HG03196 (cell line): ENCODE measurements around the gene NLGN3.

Experiments used
- ATAC-seq: cut with Tn5 transposase; IDR thresholded peaks from one replicate; pipeline ENCODE4 v1.9.1; 2021; ENCODE audit not compliant: unreplicated experiment

Gene NLGN3

DNA sequence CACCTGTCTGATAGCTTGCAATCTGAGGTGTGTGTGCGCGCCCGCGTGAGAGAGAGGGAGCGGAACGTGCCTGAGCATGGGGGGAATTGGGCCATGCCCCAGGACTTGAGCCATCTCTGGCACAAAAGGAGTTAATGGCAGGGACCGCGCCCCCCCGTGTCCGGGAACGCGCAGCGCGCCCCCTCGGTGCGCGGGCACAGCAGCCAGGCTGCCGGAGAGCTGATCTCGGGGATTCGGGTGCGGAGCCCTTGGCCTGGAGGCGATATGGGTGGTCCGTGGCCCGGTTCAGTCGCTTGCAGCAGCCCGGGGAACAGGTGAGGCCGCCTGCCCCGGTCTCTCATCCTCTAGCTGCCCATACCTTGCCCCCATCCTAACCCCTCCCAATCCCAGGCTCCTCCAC lies at the start of gene NLGN3:
NLGN3 (plus strand) TSS at position 191 of the 400 bp plus-strand sequence. CDS start 2,909 bp downstream, outside the sequence.
- no peak for ATAC-seq

DNA sequence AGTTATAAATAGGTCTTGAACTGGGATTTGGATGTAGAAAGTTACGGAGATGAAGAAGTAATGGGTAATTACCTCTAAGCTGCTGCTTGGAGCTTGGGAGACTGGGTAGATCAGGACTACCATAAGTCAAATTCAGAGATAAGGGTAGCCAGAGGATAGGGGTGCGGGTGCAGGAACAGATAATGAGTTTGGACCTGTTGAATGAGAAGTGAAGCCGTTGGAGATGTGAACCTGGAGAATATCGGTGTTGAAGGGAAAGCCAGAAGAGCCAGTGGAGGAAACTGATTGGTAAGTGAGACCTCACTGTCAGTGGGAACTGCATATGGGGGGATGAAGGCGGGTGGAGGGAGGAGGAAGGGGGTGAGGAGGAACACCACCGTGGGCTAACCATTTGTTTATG lies 49.6 kb upstream of the NLGN3 start:
- no peak for ATAC-seq

DNA sequence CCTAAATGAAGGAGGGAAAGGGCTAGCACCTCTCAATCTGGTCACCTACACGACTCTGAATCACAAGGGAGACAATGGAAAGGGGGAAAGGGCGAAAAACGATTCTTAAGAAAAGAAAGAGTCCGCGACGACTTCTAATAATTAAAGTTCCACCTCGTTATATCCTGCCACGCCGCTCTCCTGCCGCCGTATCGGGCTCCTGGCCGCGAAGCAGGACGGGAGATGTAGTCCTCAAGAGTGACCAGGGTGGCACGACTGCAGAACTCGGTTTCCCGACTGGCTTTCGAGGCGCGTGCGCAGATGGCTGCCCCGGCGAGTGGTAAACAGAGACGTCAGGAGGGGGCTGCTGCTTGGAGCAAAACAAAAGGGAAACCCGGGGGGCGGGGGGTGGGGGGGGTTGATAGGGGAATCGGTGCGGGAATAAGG lies 49.1 kb upstream of the NLGN3 start, which contains the start of gene FOXO4:
FOXO4 (plus strand) TSS at position 297 of the 426 bp plus-strand sequence. CDS start 678 bp downstream, outside the sequence.
- peak; percentile 86 for ATAC-seq

DNA sequence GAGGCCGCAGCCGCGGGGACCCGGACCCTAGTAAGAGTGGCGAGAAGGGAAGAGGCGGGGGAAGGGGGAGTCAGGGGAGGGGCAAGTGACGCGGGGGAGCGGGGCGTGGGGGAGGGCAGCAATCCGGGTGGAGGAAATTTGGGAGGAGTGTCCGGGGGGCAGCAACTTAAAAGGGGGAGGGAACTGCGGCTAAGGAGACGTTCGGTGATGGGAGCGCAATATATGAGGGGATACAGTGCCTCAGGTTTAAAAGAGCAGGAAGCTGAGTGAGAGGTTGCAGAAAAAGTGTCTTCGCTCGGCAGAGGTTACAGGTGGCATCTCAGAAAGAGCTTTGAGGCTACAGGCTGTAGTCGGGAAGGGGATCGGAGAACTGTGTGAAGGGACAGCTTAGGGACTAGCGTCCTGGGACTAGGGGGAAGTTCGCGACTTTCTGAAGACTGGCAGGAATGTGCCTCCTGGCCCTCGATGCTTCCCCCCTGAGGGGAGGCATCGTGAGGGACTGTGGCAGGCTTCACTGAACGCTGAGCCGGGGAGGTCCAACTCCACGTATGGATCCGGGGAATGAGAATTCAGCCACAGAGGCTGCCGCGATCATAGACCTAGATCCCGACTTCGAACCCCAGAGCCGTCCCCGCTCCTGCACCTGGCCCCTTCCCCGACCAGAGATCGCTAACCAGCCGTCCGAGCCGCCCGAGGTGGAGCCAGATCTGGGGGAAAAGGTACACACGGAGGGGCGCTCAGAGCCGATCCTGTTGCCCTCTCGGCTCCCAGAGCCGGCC lies 48.5 kb upstream of the NLGN3 start:
- ATAC-seq = peak; percentile 22

DNA sequence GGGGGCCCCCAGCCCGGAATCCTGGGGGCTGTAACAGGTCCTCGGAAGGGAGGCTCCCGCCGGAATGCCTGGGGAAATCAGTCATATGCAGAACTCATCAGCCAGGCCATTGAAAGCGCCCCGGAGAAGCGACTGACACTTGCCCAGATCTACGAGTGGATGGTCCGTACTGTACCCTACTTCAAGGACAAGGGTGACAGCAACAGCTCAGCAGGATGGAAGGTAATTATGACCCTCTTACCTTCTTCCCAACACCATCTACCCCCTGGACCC lies 47.9 kb upstream of the NLGN3 start:
- ATAC-seq = no peak

DNA sequence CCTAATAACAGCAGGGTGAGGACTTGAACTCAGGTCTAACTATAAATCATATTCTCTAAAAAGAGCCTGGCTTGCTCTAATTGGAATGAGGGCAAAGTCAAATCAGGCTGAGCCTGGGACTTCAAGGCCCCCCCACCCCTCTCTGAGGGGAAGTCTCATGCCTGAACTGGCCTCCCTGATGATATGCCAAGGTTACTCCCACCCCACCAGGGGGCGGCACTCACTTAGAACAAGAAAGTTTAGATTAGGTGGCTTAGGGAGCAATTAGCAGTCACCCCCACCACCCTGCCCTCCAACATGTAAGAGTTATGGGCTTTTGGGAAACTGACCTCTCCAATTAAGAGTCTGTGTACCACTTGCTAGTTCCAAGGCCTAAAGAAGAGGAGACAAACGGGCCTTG lies 46.3 kb upstream of the NLGN3 start:
- ATAC-seq = no peak

DNA sequence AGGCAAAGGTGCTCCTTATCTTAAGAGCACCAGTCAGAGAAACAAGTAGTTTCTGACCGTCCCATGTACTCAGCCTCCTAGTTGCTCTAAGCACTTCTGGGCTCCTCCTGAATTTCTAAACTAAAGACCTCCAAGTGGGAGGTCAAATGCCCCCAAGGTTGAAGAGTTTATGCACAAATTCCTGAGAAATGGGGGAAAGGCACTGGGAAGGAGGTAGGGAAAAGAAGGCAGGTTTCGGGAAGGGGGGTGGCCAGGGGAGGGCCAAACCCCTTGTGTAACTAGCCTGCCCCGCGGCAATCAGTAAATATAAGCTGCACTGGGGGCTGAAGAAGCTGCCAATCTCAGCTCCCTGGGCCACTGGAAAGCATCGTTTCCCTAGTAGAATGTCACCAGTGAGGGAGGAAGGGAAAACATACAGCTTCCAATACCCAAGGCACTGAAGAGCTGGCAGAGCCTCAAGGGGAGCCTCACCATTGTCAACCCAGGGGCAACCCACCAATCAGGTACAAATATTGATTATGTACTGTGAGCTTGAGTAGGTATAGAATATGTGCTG lies 45.6 kb upstream of the NLGN3 start:
- no peak for ATAC-seq

DNA sequence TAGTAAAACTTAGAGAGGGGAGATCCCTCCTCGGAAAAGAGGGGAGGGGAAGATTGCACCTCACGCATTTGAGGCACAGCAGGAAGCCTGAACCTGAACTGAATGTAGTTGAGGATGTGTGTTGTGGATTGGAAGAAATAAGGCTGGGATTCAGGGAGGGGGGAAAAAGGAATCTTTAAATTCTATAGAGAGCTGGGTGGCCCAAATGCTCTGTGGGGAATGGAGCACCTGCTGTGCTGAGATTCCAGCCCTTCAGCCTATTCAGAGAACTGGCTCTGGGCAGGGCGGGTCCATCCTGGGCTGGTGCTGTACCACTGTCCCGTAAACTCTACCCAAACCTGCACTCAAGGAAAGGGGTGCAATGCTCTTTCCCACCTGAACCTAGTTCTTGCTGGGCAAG lies 44.9 kb upstream of the NLGN3 start:
- ATAC-seq = no peak

DNA sequence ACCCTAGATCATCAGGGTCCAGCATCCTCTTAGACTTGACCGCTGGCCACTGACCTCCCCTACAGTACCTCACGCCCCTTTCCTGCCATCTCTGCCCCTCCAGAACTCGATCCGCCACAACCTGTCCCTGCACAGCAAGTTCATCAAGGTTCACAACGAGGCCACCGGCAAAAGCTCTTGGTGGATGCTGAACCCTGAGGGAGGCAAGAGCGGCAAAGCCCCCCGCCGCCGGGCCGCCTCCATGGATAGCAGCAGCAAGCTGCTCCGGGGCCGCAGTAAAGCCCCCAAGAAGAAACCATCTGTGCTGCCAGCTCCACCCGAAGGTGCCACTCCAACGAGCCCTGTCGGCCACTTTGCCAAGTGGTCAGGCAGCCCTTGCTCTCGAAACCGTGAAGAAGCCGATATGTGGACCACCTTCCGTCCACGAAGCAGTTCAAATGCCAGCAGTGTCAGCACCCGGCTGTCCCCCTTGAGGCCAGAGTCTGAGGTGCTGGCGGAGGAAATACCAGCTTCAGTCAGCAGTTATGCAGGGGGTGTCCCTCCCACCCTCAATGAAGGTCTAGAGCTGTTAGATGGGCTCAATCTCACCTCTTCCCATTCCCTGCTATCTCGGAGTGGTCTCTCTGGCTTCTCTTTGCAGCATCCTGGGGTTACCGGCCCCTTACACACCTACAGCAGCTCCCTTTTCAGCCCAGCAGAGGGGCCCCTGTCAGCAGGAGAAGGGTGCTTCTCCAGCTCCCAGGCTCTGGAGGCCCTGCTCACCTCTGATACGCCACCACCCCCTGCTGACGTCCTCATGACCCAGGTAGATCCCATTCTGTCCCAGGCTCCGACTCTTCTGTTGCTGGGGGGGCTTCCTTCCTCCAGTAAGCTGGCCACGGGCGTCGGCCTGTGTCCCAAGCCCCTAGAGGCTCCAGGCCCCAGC lies 43.8 kb upstream of the NLGN3 start:
- ATAC-seq = no peak

DNA sequence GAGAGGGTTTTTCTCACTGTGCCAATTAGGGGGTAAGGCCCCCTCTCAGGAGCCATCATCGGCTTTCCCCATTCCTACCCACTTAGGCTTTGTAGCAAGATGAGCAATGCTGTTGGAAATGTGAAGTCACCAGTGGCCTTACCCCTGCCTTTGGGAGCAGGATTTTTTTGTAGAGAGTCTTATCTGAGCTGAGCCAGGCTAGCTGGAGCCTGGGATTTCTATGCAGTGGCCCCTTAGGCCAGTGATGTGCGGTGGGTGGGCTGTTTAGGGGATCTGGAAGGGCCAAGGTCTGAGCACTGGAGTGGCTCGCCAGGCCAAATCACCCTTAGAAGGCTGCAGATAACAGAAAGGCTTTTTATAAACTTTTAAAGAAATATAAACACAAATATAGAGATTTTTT lies 42.3 kb upstream of the NLGN3 start:
- no peak for ATAC-seq

DNA sequence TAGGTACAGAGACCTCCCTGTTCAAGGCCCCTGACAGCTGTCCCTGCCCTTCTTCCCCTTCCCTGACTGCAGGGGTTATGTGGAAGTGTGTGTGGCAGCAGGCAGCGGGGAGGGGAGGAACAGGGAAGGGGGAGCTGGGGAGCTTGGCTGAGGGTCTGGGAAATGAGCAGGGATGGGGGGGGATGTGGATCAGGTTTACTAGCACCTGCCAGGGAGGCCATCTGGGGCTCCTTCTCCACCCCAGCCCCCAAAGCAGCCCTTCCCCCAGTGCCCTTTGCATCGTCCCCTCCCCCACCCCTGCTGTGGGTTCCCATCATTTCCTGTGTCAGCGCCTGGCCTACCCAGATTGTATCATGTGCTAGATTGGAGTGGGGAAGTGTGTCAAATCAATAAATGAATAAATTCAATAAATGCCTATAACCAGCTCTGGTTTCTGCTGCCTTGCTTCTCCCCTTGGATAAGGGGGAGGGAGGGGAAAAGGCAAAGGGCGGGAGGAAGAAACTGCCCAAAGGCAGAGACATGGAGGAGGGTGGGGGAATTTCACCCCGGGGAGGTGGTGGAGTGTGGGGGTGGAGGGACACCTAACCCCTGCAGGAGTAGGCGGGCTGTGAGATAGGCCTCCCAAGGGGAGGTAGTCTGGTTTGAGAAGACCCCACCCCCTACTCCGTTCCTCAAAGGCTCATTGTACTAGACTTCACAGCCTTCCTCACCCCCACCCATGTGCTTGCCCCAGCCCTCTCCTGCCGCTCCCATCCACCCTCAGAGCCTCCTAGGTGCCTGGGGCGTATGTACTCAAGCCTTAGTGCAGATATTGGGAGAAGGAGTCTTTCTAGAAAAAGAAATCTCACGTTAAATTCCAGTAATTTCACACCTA lies 41.3 kb upstream of the NLGN3 start:
- no peak for ATAC-seq

DNA sequence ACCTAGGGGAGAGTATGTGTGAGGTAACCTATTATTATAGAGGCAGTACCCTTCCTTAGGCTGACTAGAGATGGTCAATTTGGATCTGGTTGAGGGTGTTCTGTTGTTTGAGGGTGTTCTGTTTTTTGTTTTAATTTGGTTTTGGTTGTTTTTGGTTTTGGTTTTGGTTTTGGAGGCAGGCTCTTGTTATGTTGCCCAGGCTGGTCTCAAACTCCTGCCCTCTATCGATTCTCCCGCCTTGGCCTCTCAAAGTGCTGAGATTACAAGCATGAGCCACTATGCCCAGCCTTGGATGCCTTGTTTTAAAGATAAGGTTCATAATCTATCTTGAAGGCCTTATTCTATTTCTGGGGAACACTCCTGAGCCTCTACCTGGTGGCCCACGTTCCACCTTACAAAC lies 39.0 kb upstream of the NLGN3 start:
- no peak for ATAC-seq

DNA sequence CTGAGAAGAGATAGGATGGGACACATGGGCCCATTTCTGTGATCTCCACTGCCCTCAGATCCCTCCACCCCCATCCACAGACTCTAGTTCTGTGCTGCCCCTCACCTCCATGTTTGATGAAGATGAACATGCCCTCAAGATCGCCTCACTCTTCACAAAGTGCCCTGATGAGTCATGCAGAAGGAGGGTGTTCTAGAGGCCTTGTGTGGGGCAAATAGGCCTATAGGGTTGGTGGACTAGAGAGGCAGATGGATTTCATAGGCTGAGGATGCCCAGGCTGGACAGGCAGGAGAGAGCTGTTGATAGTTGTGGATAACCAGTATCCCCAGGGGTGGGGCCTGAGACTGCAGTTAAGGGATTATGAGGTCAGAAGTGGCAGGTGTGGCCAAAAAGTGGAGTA lies 38.2 kb upstream of the NLGN3 start, which contains the start of gene CXorf65:
CXorf65 (minus strand) TSS at position 314 of the 400 bp plus-strand sequence; CDS start at position 130, 184 bp downstream.
- no peak for ATAC-seq

DNA sequence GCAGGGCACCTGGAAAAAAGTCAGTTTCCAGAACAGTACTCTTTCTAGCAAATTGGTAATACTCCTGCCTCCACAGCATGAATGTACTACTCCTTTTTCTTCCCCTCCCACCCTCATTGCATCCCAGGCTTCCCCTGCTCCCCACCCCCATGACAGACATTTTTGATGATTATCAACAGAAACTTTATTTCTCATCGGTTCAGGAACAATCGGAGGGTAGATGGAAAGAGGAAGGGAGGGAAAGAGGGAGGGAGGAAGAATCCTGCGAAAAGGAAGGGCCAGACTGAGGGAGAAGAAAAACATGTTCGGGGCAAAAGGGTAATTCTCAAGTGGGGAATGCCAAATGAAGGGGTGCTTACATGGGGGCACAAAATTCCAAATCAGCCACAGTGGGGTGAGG lies 37.4 kb upstream of the NLGN3 start:
- no peak for ATAC-seq

DNA sequence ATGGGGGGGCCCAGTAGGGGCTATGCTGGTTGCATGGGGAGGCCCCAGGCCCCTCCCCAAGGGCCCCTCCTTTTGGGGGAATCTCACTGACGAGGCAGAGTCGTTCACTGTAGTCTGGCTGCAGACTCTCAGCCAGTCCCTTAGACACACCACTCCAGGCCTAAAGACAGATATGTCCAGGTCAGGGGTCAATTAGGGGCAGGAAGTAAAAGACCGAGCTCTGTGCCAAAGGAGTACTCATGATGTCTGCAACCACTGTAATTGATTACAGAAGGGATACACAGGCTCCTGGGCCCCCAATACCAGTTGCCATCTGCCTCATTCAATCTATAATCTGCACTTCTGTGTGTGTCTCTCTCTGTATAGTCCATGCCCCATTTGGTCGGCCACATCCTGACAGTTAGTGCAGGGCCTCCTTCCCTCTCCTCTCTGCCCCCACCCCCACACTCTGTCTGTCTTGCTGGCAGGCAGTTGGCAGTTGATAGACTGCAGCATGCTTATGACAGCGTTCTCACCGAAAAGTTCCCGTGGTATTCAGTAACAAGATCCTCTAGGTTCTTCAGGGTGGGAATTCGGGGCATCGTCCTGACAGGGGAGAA lies 36.8 kb upstream of the NLGN3 start:
- no peak for ATAC-seq

DNA sequence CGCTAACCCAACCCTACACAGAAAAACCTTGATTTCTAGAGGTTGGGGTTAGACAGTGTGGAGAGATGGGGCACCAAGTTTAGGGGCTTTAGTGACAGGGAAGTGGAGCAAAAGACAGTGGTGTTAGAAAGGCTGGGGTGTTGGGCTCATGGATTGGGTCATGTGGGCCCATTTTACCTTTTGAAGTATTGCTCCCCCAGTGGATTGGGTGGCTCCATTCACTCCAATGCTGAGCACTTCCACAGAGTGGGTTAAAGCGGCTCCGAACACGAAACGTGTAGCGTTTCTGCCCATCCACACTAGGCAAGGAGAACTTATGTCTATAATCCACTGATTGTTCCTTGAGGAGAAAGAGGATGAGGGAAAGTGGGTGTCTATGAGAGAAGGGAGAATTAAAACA lies 35.6 kb upstream of the NLGN3 start:
- no peak for ATAC-seq

DNA sequence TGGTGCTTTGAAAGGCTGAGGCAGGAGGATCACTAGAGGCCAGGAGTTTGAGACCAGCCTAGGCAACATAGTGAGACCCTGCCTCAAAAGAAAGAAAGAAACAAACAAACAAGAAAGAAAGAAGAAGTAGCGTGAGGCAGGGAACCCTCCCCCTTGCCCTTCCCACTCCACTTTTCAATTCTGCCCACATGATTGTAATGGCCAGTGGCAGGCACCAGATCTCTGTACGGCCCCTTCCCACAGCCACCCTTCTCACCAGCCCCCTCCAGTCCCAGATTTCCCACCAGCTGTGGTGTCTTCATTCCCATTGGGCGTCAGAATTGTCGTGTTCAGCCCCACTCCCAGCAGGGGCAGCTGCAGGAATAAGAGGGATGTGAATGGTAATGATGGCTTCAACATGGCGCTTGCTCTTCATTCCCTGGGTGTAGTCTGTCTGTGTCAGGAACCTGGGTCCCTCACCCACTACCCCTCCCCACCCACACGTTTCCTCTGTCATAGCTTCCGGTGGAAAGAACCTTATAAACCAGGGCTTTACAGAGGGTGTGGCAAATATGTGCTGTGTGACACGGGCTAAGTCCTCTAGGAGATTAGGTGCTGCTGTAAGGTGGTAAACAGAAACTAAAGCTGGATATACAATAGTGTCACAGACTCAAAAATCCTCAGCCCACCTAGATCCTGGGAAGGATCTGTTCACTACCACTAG lies 33.3 kb upstream of the NLGN3 start, which contains the start of gene IL2RG:
IL2RG (minus strand) TSS at position 437 of the 703 bp plus-strand sequence; CDS start at position 399, 38 bp downstream.
- peak; percentile 94 for ATAC-seq

DNA sequence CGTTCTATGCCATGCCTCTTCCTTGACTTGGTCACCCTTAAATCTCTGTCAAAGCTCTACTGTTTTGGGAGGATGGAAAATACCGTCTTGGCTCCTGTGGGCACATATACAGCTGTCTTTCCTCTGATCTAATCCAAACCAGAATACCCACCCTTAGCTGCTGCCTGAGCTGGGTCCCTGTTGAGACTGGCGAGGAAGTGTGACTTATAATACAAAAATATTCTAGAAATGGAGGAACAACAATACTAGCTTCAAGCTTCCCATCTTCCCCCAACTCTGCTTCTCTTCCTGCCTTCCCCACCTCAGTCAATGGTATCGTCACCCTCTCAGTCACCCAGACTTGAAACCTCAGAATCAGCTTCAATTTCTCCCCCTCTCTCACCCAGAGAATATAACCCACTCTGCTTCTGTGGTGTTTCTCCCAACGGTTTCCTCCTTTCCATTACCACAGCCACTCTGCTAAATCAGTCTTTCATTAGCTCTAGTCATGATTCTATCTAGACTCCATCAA lies 32.7 kb upstream of the NLGN3 start:
- no peak for ATAC-seq

DNA sequence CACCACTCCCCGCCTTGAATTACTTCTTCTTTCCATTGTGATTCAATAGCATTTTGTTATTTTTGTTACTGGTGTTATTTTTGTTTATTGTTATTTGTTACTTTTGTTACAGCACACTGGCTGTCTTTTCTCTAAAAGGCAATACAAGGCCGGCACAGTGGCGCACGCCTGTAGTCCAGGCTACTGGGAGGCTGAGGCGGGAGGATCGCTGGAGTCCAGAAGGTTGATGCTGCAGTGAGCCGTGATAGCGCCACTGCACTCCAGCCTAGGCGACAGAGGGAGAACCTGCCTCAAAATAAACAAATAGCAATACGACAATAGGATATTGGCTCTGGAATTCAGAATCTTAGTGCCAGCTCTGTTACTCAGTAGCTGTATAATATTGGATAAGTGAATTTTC lies 27.3 kb upstream of the NLGN3 start:
- ATAC-seq = no peak
